Epithelial cell of proximal tubule (primary cell): ENCODE data around the gene PSMG1. TPM values are rescaled to one million over a fixed set of nuclear protein-coding genes. Genes with fewer than 3 reads are reported as not detected.

Experiments used
- total RNA-seq: library from RNA; depleted of rRNA; stranded (reverse); fragments of >200 nt; gene quantifications from 2 replicates; pipeline ENCODE4 v1.2.3, GENCODE V29; 2015

The PSMG1 gene
- total RNA-seq, 1 donor from 2014 or later, result 47.1 TPM

Other genes starting within 250 kb of the PSMG1 start
- gene BRWD1, start 130.2 kb upstream of the PSMG1 start, total RNA-seq, result 12.5 and 19.5 TPM in 2 replicates
- 376 and 475 TPM in 2 replicates for gene HMGN1, start 165.6 kb upstream of the PSMG1 start, total RNA-seq